ENCODE results near the gene RPL18A. TPM values are rescaled to one million over a fixed set of nuclear protein-coding genes. Genes with fewer than 3 reads are reported as not detected.

The RPL18A gene

DNA sequence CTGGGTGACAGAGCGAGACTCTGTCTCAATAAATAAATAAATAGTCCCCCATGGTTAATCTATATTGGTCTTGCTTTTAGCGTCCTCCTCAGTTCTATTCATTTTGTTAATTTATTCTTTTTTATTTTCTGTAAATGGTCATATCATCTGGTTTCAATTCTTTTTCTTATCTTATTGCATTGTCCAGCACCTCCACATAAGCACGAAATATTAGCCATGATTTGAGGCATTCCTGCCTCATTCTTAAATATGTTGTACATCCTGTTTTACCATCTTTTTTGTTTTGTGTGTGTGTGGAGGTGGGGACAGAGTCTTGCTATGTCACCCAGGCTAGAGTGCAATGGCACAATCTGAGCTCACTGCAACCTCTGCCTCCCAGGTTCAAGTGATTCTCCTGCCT, 48.5 kb downstream of the RPL18A start:
- H3K4me1 ChIP-seq (ENCODE audit: control insufficient read depth, insufficient read depth, low read depth, low read length): no peaks in the 10 kb centered on the region
- H2AFZ ChIP-seq (ENCODE audit: low read depth, low read length): no peak overlapping the region
- H3K9me3 ChIP-seq (ENCODE audit: control insufficient read depth, low read length): peaks cover 9% of the 10 kb centered on the region
- H3K9ac ChIP-seq (ENCODE audit: low read length): no peak overlapping the region
- no peaks in the 10 kb centered on the region for H3K36me3 ChIP-seq (ENCODE audit: control insufficient read depth in 1 of 2, insufficient read depth in 2 of 2, low read depth in 1 of 2, low read length in 2 of 2)
- H2AK5ac ChIP-seq (ENCODE audit: low read length, severe bottlenecking): no peak overlapping the region
- peaks cover 0 to 3% of the 10 kb centered on the region in 2 experiments for H3K27me3 ChIP-seq (ENCODE audit: control insufficient read depth in 1 of 2, insufficient read depth in 1 of 2, low read length in 2 of 2)
- H3K4me3 ChIP-seq (ENCODE audit: insufficient read depth in 1 of 2, low read depth in 1 of 2, low read length in 2 of 2): no peak overlapping the region
- no peak overlapping the region for H2BK15ac ChIP-seq (ENCODE audit: low read depth, poor library complexity, severe bottlenecking)
- no peak overlapping the region for H3K14ac ChIP-seq (ENCODE audit: low read length in 2 of 2)
- H2BK5ac ChIP-seq (ENCODE audit: low read depth, low read length, poor library complexity, severe bottlenecking): no peak overlapping the region
- no peak overlapping the region for H3K4me2 ChIP-seq (ENCODE audit: low read length, poor library complexity, severe bottlenecking)
- DNase-seq: no peak
- no peak overlapping the region for H3K4ac ChIP-seq (ENCODE audit: low read depth in 1 of 2, low read length in 2 of 2)
- WGBS: 57% methylated on average over 1 of the region's 3 CpGs
- H3K79me1 ChIP-seq (replicated peaks; ENCODE audit: low read length, poor library complexity, severe bottlenecking): no peaks in the 10 kb centered on the region
- H2BK12ac ChIP-seq (ENCODE audit: low read length in 2 of 2): no peak overlapping the region
- no peak overlapping the region for H3K18ac ChIP-seq (ENCODE audit: low read depth in 1 of 2, low read length in 2 of 2)
- H3K23ac ChIP-seq (ENCODE audit: low read length in 2 of 2): no peak overlapping the region
- H4K91ac ChIP-seq (ENCODE audit: low read length): no peak overlapping the region
- H3K27ac ChIP-seq (ENCODE audit: low read length, poor library complexity, severe bottlenecking): no peak overlapping the region
- no peak overlapping the region for H2BK120ac ChIP-seq (ENCODE audit: low read depth, low read length)
- H4K8ac ChIP-seq (ENCODE audit: low read length): no peak overlapping the region

DNA sequence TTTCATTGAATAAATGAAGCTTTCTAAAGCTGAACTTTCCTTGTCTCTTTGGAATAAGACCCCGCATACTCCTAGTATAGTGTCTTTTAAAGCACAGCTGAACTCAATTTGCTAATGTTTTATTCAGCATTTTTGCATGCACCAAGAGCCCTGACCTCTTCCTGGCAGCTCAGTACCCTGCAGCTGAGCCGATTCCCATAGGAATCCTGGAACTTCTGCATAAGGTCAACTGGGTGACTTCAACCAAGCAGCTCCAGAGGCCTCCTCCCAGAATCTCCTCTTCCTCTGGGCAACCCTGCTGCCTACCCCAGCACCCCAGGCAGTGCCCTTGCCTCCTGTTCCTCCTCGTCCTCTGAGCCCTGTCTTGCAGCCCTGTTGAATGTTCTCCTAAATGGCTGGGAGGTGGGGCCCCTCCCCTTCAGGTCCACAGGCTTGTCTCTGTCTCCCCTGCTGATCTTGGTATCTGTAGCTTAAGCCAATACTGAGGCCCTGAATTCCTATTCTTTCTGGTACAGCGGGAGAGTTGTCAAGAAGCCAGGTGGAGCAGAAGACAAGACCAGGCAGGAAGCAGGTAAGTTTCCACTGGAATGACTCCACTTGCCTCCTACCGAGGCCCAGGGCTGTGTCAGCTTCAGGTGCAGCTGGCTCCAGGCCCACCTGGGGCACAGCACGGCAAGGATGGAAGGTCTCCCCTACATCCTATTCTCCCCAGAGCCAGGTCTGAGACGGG, 49.5 kb downstream of the RPL18A start:
- WGBS: 78% methylated on average over 7 of the region's 7 CpGs
- H4K8ac ChIP-seq (ENCODE audit: low read length): no peak overlapping the region
- H3K4me1 ChIP-seq (ENCODE audit: control insufficient read depth, insufficient read depth, low read depth, low read length): no peaks in the 10 kb centered on the region
- no peak overlapping the region for H2AK5ac ChIP-seq (ENCODE audit: low read length, severe bottlenecking)
- H2AFZ ChIP-seq (ENCODE audit: low read depth, low read length): no peak overlapping the region
- H3K23ac ChIP-seq (ENCODE audit: low read length in 2 of 2): no peak overlapping the region
- H3K9ac ChIP-seq (ENCODE audit: low read length): no peak overlapping the region
- no peak overlapping the region for H3K27ac ChIP-seq (ENCODE audit: low read length, poor library complexity, severe bottlenecking)
- H3K4ac ChIP-seq (ENCODE audit: low read depth in 1 of 2, low read length in 2 of 2): no peak overlapping the region
- no peaks in the 10 kb centered on the region for H3K36me3 ChIP-seq (ENCODE audit: control insufficient read depth in 1 of 2, insufficient read depth in 2 of 2, low read depth in 1 of 2, low read length in 2 of 2)
- peaks cover 9% of the 10 kb centered on the region for H3K9me3 ChIP-seq (ENCODE audit: control insufficient read depth, low read length)
- H3K79me1 ChIP-seq (replicated peaks; ENCODE audit: low read length, poor library complexity, severe bottlenecking): no peaks in the 10 kb centered on the region
- H3K14ac ChIP-seq (ENCODE audit: low read length in 2 of 2): peak overlapping the region in 1 of 2 experiments; percentile 79
- no peak overlapping the region for H3K18ac ChIP-seq (ENCODE audit: low read depth in 1 of 2, low read length in 2 of 2)
- no peak overlapping the region for H2BK15ac ChIP-seq (ENCODE audit: low read depth, poor library complexity, severe bottlenecking)
- no peak overlapping the region for H2BK120ac ChIP-seq (ENCODE audit: low read depth, low read length)
- no peak overlapping the region for H2BK12ac ChIP-seq (ENCODE audit: low read length in 2 of 2)
- H3K27me3 ChIP-seq (ENCODE audit: control insufficient read depth in 1 of 2, insufficient read depth in 1 of 2, low read length in 2 of 2): peaks cover 0 to 3% of the 10 kb centered on the region in 2 experiments
- no peak overlapping the region for H4K91ac ChIP-seq (ENCODE audit: low read length)
- H2BK5ac ChIP-seq (ENCODE audit: low read depth, low read length, poor library complexity, severe bottlenecking): no peak overlapping the region
- H3K4me3 ChIP-seq (ENCODE audit: insufficient read depth in 1 of 2, low read depth in 1 of 2, low read length in 2 of 2): no peak overlapping the region
- DNase-seq: no peak
- H3K4me2 ChIP-seq (ENCODE audit: low read length, poor library complexity, severe bottlenecking): no peak overlapping the region

DNA sequence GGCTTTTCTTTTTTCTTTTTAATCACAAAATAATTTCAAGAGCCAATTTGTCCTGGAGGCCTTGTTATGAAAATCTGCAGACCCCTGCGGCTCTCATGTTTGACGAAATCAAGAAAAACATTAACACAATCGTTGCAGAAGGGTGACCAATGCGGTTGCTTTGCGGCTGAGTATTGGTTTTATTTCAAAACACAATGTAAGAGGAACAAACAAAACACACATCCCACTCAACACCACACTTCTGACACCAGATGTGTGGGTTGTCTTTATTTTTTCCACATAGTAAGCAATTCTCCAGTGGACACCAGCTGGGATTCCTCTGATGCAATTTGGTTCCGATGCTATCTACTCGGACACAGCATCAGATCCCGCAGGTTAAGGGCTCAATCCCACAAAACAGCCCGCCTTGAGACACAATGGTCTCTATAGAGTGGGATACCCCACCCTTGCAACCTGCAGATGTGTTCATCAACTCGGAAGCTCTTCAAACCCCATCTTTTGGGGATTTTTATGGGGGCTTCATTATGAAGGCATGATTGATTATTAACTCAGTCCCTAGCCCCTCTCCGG, 51.2 kb downstream of the RPL18A start:
- H2BK120ac ChIP-seq (ENCODE audit: low read depth, low read length): no peak overlapping the region
- no peak overlapping the region for H3K4ac ChIP-seq (ENCODE audit: low read depth in 1 of 2, low read length in 2 of 2)
- no peak overlapping the region for H3K14ac ChIP-seq (ENCODE audit: low read length in 2 of 2)
- H3K18ac ChIP-seq (ENCODE audit: low read depth in 1 of 2, low read length in 2 of 2): no peak overlapping the region
- no peak overlapping the region for H3K27ac ChIP-seq (ENCODE audit: low read length, poor library complexity, severe bottlenecking)
- H2AK5ac ChIP-seq (ENCODE audit: low read length, severe bottlenecking): no peak overlapping the region
- H3K4me1 ChIP-seq (ENCODE audit: control insufficient read depth, insufficient read depth, low read depth, low read length): no peaks in the 10 kb centered on the region
- H3K4me2 ChIP-seq (ENCODE audit: low read length, poor library complexity, severe bottlenecking): no peak overlapping the region
- H3K9ac ChIP-seq (ENCODE audit: low read length): no peak overlapping the region
- no peak overlapping the region for H2BK5ac ChIP-seq (ENCODE audit: low read depth, low read length, poor library complexity, severe bottlenecking)
- H4K91ac ChIP-seq (ENCODE audit: low read length): no peak overlapping the region
- no peak overlapping the region for H3K4me3 ChIP-seq (ENCODE audit: insufficient read depth in 1 of 2, low read depth in 1 of 2, low read length in 2 of 2)
- no peak overlapping the region for H2AFZ ChIP-seq (ENCODE audit: low read depth, low read length)
- no peak overlapping the region for H2BK12ac ChIP-seq (ENCODE audit: low read length in 2 of 2)
- DNase-seq: no peak
- 88% methylated on average over 11 of the region's 11 CpGs for whole genome bisulfite sequencing
- peaks cover 0 to 3% of the 10 kb centered on the region in 2 experiments for H3K27me3 ChIP-seq (ENCODE audit: control insufficient read depth in 1 of 2, insufficient read depth in 1 of 2, low read length in 2 of 2)
- no peak overlapping the region for H2BK15ac ChIP-seq (ENCODE audit: low read depth, poor library complexity, severe bottlenecking)
- no peak overlapping the region for H3K23ac ChIP-seq (ENCODE audit: low read length in 2 of 2)
- H4K8ac ChIP-seq (ENCODE audit: low read length): no peak overlapping the region
- no peaks in the 10 kb centered on the region for H3K36me3 ChIP-seq (ENCODE audit: control insufficient read depth in 1 of 2, insufficient read depth in 2 of 2, low read depth in 1 of 2, low read length in 2 of 2)
- no peaks in the 10 kb centered on the region for H3K79me1 ChIP-seq (replicated peaks; ENCODE audit: low read length, poor library complexity, severe bottlenecking)
- H3K9me3 ChIP-seq (ENCODE audit: control insufficient read depth, low read length): peaks cover 9% of the 10 kb centered on the region

Small RNA genes lying within 50 kb of the gene (small RNA-seq; reads per million reads assigned to genes)
- not detected for gene SNORA68 (ENCODE audit: low read depth)
